Measurements from ENCODE around the gene IGSF22. TPM values are rescaled to one million over a fixed set of nuclear protein-coding genes. Genes with fewer than 3 reads are reported as not detected.

IGSF22 gene
- total RNA-seq, 4 donors from 2014 or later = not detected

GRCh38 chr11:18704698-18705097 lies 21.3 kb downstream of the IGSF22 start:
- H3K27ac ChIP-seq = no peak overlapping the region
- H3K4me3 ChIP-seq = no peak overlapping the region
- H3K36me3 ChIP-seq = peaks cover 0 to 10% of the 10 kb centered on the region in 2 donors
- peaks cover 0 to 21% (median 2%) of the 10 kb centered on the region in 3 donors for H3K27me3 ChIP-seq
- TF ChIP-seq POLR2A (IDR thresholded peaks at IDR 0.05) (no peak), CTCF (IDR thresholded peaks at IDR 0.05 in 4 of 5, conservative IDR thresholded peaks at IDR 0.05 in 1 of 5) (no peak)
- H3K4me1 ChIP-seq = peaks cover 11 to 20% of the 10 kb centered on the region in 2 donors
- H3K9me3 ChIP-seq = no peaks in the 10 kb centered on the region
- ATAC-seq (no peak), DNase-seq (no peak)
- intact Hi-C loops (cut with DNase I; ENCODE audit: low total_unique reads) (no loop called here), in situ Hi-C loops (cut with MboI; ENCODE audit: low sequenced_read_pairs in 4 of 4) (no loop called here)

- Histone ChIP-seq H3K36me3 (peaks cover 0 to 10% of the 10 kb centered on the region in 2 donors), H3K27me3 (peaks cover 0 to 21% (median 2%) of the 10 kb centered on the region in 3 donors), H3K27ac (no peak overlapping the region), H3K4me3 (no peak overlapping the region), H3K4me1 (peaks cover 15 to 24% of the 10 kb centered on the region in 2 donors), H3K9me3 (no peaks in the 10 kb centered on the region)
- in situ Hi-C loops (cut with MboI; ENCODE audit: low sequenced_read_pairs in 4 of 4) (no loop called here), intact Hi-C loops (cut with DNase I; ENCODE audit: low total_unique reads) (no loop called here)
- DNase-seq (no peak), ATAC-seq (no peak)
- TF ChIP-seq CTCF (IDR thresholded peaks at IDR 0.05 in 4 of 5, conservative IDR thresholded peaks at IDR 0.05 in 1 of 5) = no peak
- no peak for TF ChIP-seq POLR2A (IDR thresholded peaks at IDR 0.05)
Observed at GRCh38 chr11:18704045-18704645, 21.8 kb downstream of the IGSF22 start.

- intact Hi-C loops (cut with DNase I; ENCODE audit: low total_unique reads) (no loop called here), in situ Hi-C loops (cut with MboI; ENCODE audit: low sequenced_read_pairs in 4 of 4) (no loop called here)
- Histone ChIP-seq H3K27me3 (peaks cover 0 to 21% (median 2%) of the 10 kb centered on the region in 3 donors), H3K27ac (no peak overlapping the region), H3K36me3 (peaks cover 0 to 10% of the 10 kb centered on the region in 2 donors), H3K9me3 (no peaks in the 10 kb centered on the region), H3K4me1 (peaks cover 15 to 24% of the 10 kb centered on the region in 2 donors), H3K4me3 (no peak overlapping the region)
- ATAC-seq (no peak), DNase-seq (peak in 1 of 2 donors; percentile 68)
- TF ChIP-seq POLR2A (IDR thresholded peaks at IDR 0.05) = no peak
- no peak for TF ChIP-seq CTCF (IDR thresholded peaks at IDR 0.05 in 4 of 5, conservative IDR thresholded peaks at IDR 0.05 in 1 of 5)
Observed at GRCh38 chr11:18703001-18703763, 22.8 kb downstream of the IGSF22 start.

- no peaks in the 10 kb centered on the region for H3K9me3 ChIP-seq
- TF ChIP-seq POLR2A (IDR thresholded peaks at IDR 0.05) (no peak), CTCF (IDR thresholded peaks at IDR 0.05 in 4 of 5, conservative IDR thresholded peaks at IDR 0.05 in 1 of 5) (no peak)
- DNase-seq (no peak), ATAC-seq (no peak)
- no peak overlapping the region for H3K4me3 ChIP-seq
- H3K4me1 ChIP-seq = peaks cover 15 to 24% of the 10 kb centered on the region in 2 donors
- H3K27me3 ChIP-seq = peaks cover 0 to 10% (median 2%) of the 10 kb centered on the region in 3 donors
- intact Hi-C loops (cut with DNase I; ENCODE audit: low total_unique reads) = no loop called here
- H3K36me3 ChIP-seq = peaks cover 0 to 10% of the 10 kb centered on the region in 2 donors
- no peak overlapping the region for H3K27ac ChIP-seq
- in situ Hi-C loops (cut with MboI; ENCODE audit: low sequenced_read_pairs in 4 of 4) = no loop called here
Observed at GRCh38 chr11:18701614-18702216, 24.3 kb downstream of the IGSF22 start.
